ENCODE results near the gene PTEN. TPM values are rescaled to one million over a fixed set of nuclear protein-coding genes. Genes with fewer than 3 reads are reported as not detected.
"Not testable (repeated sequence)": the region's sequence is repeated elsewhere in the genome, so short reads cannot be mapped to it uniquely, and the experiment has no call there.

The PTEN gene
- total and polyA plus RNA-seq, 2 experiments from 2014 or later, result 32.8 to 128 TPM

GRCh38 chr10:87855665-87856064 is 7.8 kb upstream of the PTEN start:
- H3K4me2 ChIP-seq; DNase-seq (ENCODE audit: low spot score); H3K4me1 ChIP-seq (ENCODE audit: insufficient read depth); H3K4me3 ChIP-seq; H3K27me3 ChIP-seq; H2AFZ ChIP-seq; H3K36me3 ChIP-seq (replicated peaks; ENCODE audit: insufficient read depth, low read depth); H3K9me2 ChIP-seq (replicated peaks; ENCODE audit: insufficient read depth); H3K79me2 ChIP-seq; H3K27ac ChIP-seq; H4K20me1 ChIP-seq (ENCODE audit: insufficient read depth, poor library complexity, severe bottlenecking); H3K9me3 ChIP-seq (ENCODE audit: low read depth): not testable (repeated sequence)
- over 99% methylated on average over 4 of the region's 4 CpGs for WGBS (ENCODE audit: low lambda C conversion rate, missing lambda C conversion rate)

GRCh38 chr10:87860156-87860795 is 3.1 kb upstream of the PTEN start:
- Histone ChIP-seq H3K36me3 (replicated peaks; ENCODE audit: insufficient read depth, low read depth) (no peaks in the 10 kb centered on the region), H3K27ac (peak overlapping the region; percentile 98), H3K9me3 (ENCODE audit: low read depth) (no peaks in the 10 kb centered on the region), H3K27me3 (no peaks in the 10 kb centered on the region), H3K9me2 (replicated peaks; ENCODE audit: insufficient read depth) (no peaks in the 10 kb centered on the region), H4K20me1 (ENCODE audit: insufficient read depth, poor library complexity, severe bottlenecking) (peaks cover 10% of the 10 kb centered on the region), H3K79me2 (peaks cover 12% of the 10 kb centered on the region), H3K4me1 (ENCODE audit: insufficient read depth) (no peaks in the 10 kb centered on the region), H3K4me3 (no peak overlapping the region), H2AFZ (no peak overlapping the region), H3K4me2 (peak overlapping the region; percentile 93)
- TF ChIP-seq CTCF (IDR thresholded peaks at IDR 0.05; ENCODE audit: poor library complexity), result peak; percentile 52
- no peak for TF ChIP-seq EZH2 (IDR thresholded peaks at IDR 0.05; ENCODE audit: borderline replicate concordance)
- peak; percentile 53 for DNase-seq (ENCODE audit: low spot score)
- 54% methylated on average over 3 of the region's 3 CpGs for WGBS (ENCODE audit: low lambda C conversion rate, missing lambda C conversion rate)

GRCh38 chr10:87860816-87861403 is 2.5 kb upstream of the PTEN start:
- DNase-seq (ENCODE audit: low spot score), result peak; percentile 19
- peak overlapping the region; percentile 87 for H2AFZ ChIP-seq
- no peaks in the 10 kb centered on the region for H3K9me2 ChIP-seq (replicated peaks; ENCODE audit: insufficient read depth)
- peak overlapping the region; percentile 93 for H3K4me2 ChIP-seq
- WGBS (ENCODE audit: low lambda C conversion rate, missing lambda C conversion rate), result 56% methylated on average over 4 of the region's 4 CpGs
- H3K4me1 ChIP-seq (ENCODE audit: insufficient read depth), result no peaks in the 10 kb centered on the region
- peak overlapping the region; percentile 98 for H3K27ac ChIP-seq
- H3K4me3 ChIP-seq, result no peak overlapping the region
- H3K9me3 ChIP-seq (ENCODE audit: low read depth), result no peaks in the 10 kb centered on the region
- H3K27me3 ChIP-seq, result no peaks in the 10 kb centered on the region
- no peak for TF ChIP-seq CTCF (IDR thresholded peaks at IDR 0.05; ENCODE audit: poor library complexity)
- TF ChIP-seq EZH2 (IDR thresholded peaks at IDR 0.05; ENCODE audit: borderline replicate concordance), result no peak
- no peak for TF ChIP-seq EZH2phosphoT487 (IDR thresholded peaks at IDR 0.05; ENCODE audit: low read depth, severe bottlenecking, unreplicated experiment)
- no peaks in the 10 kb centered on the region for H3K36me3 ChIP-seq (replicated peaks; ENCODE audit: insufficient read depth, low read depth)
- peaks cover 16% of the 10 kb centered on the region for H4K20me1 ChIP-seq (ENCODE audit: insufficient read depth, poor library complexity, severe bottlenecking)
- H3K79me2 ChIP-seq, result peaks cover 19% of the 10 kb centered on the region

- Histone ChIP-seq H3K79me2 (peaks cover 25% of the 10 kb centered on the region), H2AFZ (peak overlapping the region; percentile 87), H3K9me3 (ENCODE audit: low read depth) (no peaks in the 10 kb centered on the region), H4K20me1 (ENCODE audit: insufficient read depth, poor library complexity, severe bottlenecking) (peaks cover 23% of the 10 kb centered on the region), H3K4me3 (peak overlapping the region; percentile 81), H3K9me2 (replicated peaks; ENCODE audit: insufficient read depth) (no peaks in the 10 kb centered on the region), H3K27me3 (no peaks in the 10 kb centered on the region), H3K27ac (peak overlapping the region; percentile 98), H3K36me3 (replicated peaks; ENCODE audit: insufficient read depth, low read depth) (no peaks in the 10 kb centered on the region), H3K4me2 (peak overlapping the region; percentile 93), H3K4me1 (ENCODE audit: insufficient read depth) (no peaks in the 10 kb centered on the region)
- peak; percentile 34 for TF ChIP-seq CTCF (IDR thresholded peaks at IDR 0.05; ENCODE audit: poor library complexity)
- no peak for TF ChIP-seq EZH2 (IDR thresholded peaks at IDR 0.05; ENCODE audit: borderline replicate concordance)
- peak; percentile 87 for DNase-seq (ENCODE audit: low spot score)
- WGBS (ENCODE audit: low lambda C conversion rate, missing lambda C conversion rate), result 4% methylated on average over 16 of the region's 16 CpGs
Measured at GRCh38 chr10:87861566-87861952, 1.9 kb upstream of the PTEN start.

All from hepatocyte (in vitro differentiated cells).